DMS153 treated with DMSO at 0.1 percent for 48 hours (cell line): Measurements from ENCODE around the gene GUCY1B1.

Experiments used
- DNase-seq: peaks from one replicate; lab custom pipeline; 2025; ENCODE audit not compliant: unreplicated experiment; lab: John Stamatoyannopoulos, UW

The GUCY1B1 gene

GRCh38 chr4:155855897-155856296 is 97.1 kb downstream of the GUCY1B1 start:
- DNase-seq: no peak
